ENCODE measurements around the gene SLC24A3. TPM values are rescaled to one million over a fixed set of nuclear protein-coding genes. Genes with fewer than 3 reads are reported as not detected.

SLC24A3 gene
- total and polyA plus RNA-seq, 12 donors: 0.21 to 2.6 (median 0.84) TPM

- intact Hi-C loops (cut with DNase I): no loop called here
- DNase-seq: no peak
- no peak for ATAC-seq
- Histone ChIP-seq H3K36me3 (no peaks in the 10 kb centered on the region), H3K9me3 (no peaks in the 10 kb centered on the region), H3K27me3 (peaks cover 0 to 25% (median 3%) of the 10 kb centered on the region in 7 donors), H3K4me1 (peaks cover 0 to 4% (median 0%) of the 10 kb centered on the region in 9 donors), H3K27ac (no peak overlapping the region), H3K4me3 (no peak overlapping the region)
- no peak for TF ChIP-seq CTCF (IDR thresholded peaks at IDR 0.05)
Observed at GRCh38 chr20:19615629-19616028, 403.2 kb downstream of the SLC24A3 start.

DNA sequence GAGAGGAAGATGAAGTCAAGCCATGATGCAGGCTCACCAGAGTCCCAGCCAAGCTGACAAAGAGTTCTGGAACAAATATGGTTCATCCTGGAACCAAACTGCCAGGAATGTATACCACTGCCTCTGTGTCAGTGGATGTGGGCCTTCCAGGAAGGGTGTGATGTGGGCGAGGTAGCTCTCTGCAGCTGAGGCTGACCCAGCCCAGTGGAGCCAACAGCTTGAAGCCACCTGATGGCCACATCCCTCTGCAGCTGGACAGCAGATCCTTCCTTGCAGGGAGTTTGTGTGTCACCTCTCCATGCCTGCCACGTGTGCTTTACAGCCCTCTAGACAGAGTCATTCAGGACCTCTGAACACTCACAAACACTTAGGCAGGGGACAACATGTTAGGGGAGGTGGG lies 403.6 kb downstream of the SLC24A3 start:
- no peak for TF ChIP-seq CTCF (IDR thresholded peaks at IDR 0.05)
- DNase-seq (no peak), ATAC-seq (no peak)
- no peaks in the 10 kb centered on the region for H3K36me3 ChIP-seq
- peaks cover 0 to 22% (median 3%) of the 10 kb centered on the region in 7 donors for H3K27me3 ChIP-seq
- no peak overlapping the region for H3K4me3 ChIP-seq
- no peak overlapping the region for H3K27ac ChIP-seq
- no peaks in the 10 kb centered on the region for H3K9me3 ChIP-seq
- WGBS, 2 donors: 68 to 80% methylated on average over 2 of the region's 2 CpGs
- intact Hi-C loops (cut with DNase I): no loop called here
- peaks cover 0 to 8% (median 0%) of the 10 kb centered on the region in 9 donors for H3K4me1 ChIP-seq

DNA sequence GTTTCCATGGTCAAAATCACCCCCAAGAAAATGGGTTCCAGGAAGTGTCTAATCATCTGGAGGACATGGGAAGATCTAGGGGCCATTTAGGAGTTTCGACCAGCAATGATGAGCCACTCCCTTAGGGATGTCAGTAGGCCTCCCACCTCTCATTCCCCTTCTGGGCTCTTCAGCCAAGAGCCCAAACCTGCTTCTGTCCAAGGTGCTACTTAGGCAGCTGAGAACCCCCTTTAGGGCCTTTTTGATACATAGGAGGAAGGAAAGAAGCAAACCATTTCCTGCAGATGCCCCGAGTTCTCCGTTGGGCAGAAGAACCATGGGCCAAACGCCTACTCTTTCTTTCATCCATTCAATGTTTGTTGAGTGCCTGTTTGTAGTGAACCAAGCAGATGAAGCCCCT lies 404.2 kb downstream of the SLC24A3 start:
- Histone ChIP-seq H3K4me1 (peaks cover 0 to 8% (median 0%) of the 10 kb centered on the region in 9 donors), H3K27me3 (peaks cover 0 to 18% (median 3%) of the 10 kb centered on the region in 7 donors), H3K27ac (no peak overlapping the region), H3K36me3 (no peaks in the 10 kb centered on the region), H3K4me3 (no peak overlapping the region), H3K9me3 (no peaks in the 10 kb centered on the region)
- intact Hi-C loops (cut with DNase I): no loop called here
- ATAC-seq: no peak
- WGBS, 2 donors: 74 to 75% methylated on average over 4 of the region's 4 CpGs
- no peak for DNase-seq
- TF ChIP-seq CTCF (IDR thresholded peaks at IDR 0.05): no peak

DNA sequence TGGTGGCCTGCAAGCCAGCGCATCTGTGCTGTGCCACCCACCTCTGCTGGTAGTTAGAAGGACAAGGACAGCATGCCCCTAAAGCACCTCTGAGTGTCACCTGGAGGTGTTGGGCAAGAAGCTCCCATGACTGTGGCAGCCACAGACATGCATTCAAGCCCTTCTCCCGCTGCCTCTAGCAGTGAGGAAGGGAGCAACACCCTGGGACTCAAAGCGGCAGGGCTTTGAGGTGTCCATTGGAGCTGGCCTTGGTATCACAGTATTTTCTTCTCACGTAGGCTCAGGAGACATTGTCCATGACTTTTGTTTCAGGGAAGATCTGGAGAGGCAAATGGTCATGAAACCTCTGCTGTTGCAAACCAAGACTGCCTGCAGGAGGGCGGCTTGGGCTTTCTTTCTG lies 404.8 kb downstream of the SLC24A3 start:
- intact Hi-C loops (cut with DNase I): no loop called here

More for the DNA sequence above, 404.8 kb downstream of the SLC24A3 start:
- ATAC-seq (no peak), DNase-seq (no peak)
- no peak for TF ChIP-seq CTCF (IDR thresholded peaks at IDR 0.05)
- Histone ChIP-seq H3K9me3 (no peaks in the 10 kb centered on the region), H3K27me3 (peaks cover 0 to 12% (median 3%) of the 10 kb centered on the region in 7 donors), H3K27ac (no peak overlapping the region), H3K4me1 (peaks cover 0 to 8% (median 0%) of the 10 kb centered on the region in 9 donors), H3K4me3 (no peak overlapping the region), H3K36me3 (no peaks in the 10 kb centered on the region)
- 85 to 88% methylated on average over 5 of the region's 5 CpGs for WGBS, 2 donors
